Epithelial cell of esophagus (primary cell): ENCODE data around the gene ATOH1.

ENCODE experiments used
- DNase-seq: peaks from one replicate; pipeline ENCODE4 v3.0.0; 2010; ENCODE audit warnings: low read depth
- H3K4me3 ChIP-seq: 2 replicates; pipeline ENCODE4 v1.5.1; 2011; ENCODE audit warnings: mild to moderate bottlenecking, low read length, control low read depth
- CTCF ChIP-seq: IDR thresholded peaks from 2 replicates; pipeline ENCODE4 v1.5.1; 2011; ENCODE audit warnings: low read depth, mild to moderate bottlenecking, low read length, control low read depth, inconsistent platforms; ENCODE audit not compliant: insufficient read depth; ENCODE audit errors: missing control alignments

Gene ATOH1

GRCh38 chr4:93825551-93826216 is 2.9 kb upstream of the ATOH1 start:
- DNase-seq = peak; percentile 70
- H3K4me3 ChIP-seq = no peak overlapping the region
- no peak for TF ChIP-seq CTCF

GRCh38 chr4:93827272-93827947 is 1.1 kb upstream of the ATOH1 start:
- TF ChIP-seq CTCF = no peak
- no peak overlapping the region for H3K4me3 ChIP-seq
- DNase-seq = peak; percentile 23

- no peak for TF ChIP-seq CTCF
- H3K4me3 ChIP-seq = no peak overlapping the region
- peak; percentile 20 for DNase-seq
Observed at GRCh38 chr4:93828995-93829819, 654 bp downstream of the ATOH1 start.

- no peak overlapping the region for H3K4me3 ChIP-seq
- DNase-seq = no peak
- no peak for TF ChIP-seq CTCF
Observed at GRCh38 chr4:93829820-93830687, 1.5 kb downstream of the ATOH1 start.

GRCh38 chr4:93831716-93832496 is 3.4 kb downstream of the ATOH1 start:
- TF ChIP-seq CTCF = no peak
- H3K4me3 ChIP-seq = no peak overlapping the region
- no peak for DNase-seq
